22Rv1 (cell line): ENCODE data around the gene PTGDR2.

Experiments used
- CTCF ChIP-seq: fragments of 450-650 bp; IDR thresholded peaks from 2 replicates; pipeline ENCODE4 v1.5.1; 2017; ENCODE audit warnings: mild to moderate bottlenecking
- ZFX ChIP-seq: fragments of 450-650 bp; IDR thresholded peaks from 2 replicates; pipeline ENCODE4 v1.6.1; 2017; ENCODE audit warnings: antibody characterized with exemption, borderline replicate concordance

DNA sequence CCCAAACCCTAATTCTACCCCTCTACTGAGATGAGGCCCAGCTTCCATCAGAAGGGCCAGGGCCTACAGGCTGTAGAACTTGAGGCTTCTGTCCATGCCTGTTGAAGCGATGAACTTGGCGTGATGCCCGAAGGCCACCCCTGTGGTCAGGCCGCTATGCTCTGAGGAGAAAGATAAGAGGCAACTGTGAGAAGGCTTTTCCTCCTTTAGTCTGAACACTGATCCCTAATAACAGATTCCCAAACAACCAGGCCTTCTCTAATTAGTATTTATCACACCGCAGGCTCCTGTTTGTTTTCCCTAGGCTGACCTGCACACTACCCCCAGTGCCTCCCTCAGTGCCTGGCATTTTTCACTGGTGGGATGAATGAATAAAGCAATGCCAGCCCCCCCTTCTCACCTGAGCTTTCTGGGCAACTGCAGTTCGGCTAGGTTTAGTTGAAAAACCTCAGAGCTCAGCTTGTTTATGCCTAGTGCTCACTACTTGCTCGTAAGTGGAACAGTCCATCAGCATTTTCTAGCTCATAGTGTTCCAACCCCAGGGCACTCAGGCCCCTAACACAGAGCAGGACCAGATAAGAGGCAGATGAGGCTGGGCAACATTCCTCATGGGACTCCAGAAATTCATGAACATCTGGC, 35.5 kb upstream of the PTGDR2 start:
- TF ChIP-seq CTCF, result no peak
- TF ChIP-seq ZFX, result no peak
